ENCODE measurements around the gene ALAS1.

GRCh38 chr3:52225452-52226228 is 27.7 kb downstream of the ALAS1 start, which contains the start of gene TLR9:
- TF ChIP-seq CTCF (conservative IDR thresholded peaks at IDR 0.05; ENCODE audit: low read length) = no peak
- TF ChIP-seq EZH2phosphoT487 (IDR thresholded peaks at IDR 0.05; ENCODE audit: borderline replicate concordance, low read depth, low read length) = no peak

All from OCI-LY7 (cell line).